Mesothelial cell of epicardium (in vitro differentiated cells): ENCODE measurements around the gene NUMB. TPM values are rescaled to one million over a fixed set of nuclear protein-coding genes. Genes with fewer than 3 reads are reported as not detected.

ENCODE experiments used
- DNase-seq, 2 experiments: peaks; one replicate each; pipeline ENCODE4 v3.0.0; 2021; ENCODE audit warnings: low spot score in 2 of 2; ENCODE audit not compliant: unreplicated experiment in 2 of 2
- H3K27ac Mint-ChIP-seq: 2 replicates; pipeline ENCODE4 v1.8.0; 2021; ENCODE audit warnings: mixed read lengths
- H3K27me3 Mint-ChIP-seq: 2 replicates; pipeline ENCODE4 v1.8.0; 2021; ENCODE audit warnings: low read depth, mixed read lengths
- H3K36me3 Mint-ChIP-seq: 2 replicates; pipeline ENCODE4 v1.8.0; 2021; ENCODE audit warnings: mixed read lengths
- H3K4me1 Mint-ChIP-seq: 2 replicates; pipeline ENCODE4 v1.8.0; 2021; ENCODE audit warnings: mixed read lengths
- H3K4me3 Mint-ChIP-seq: 2 replicates; pipeline ENCODE4 v1.8.0; 2021; ENCODE audit warnings: mild to moderate bottlenecking, moderate library complexity, mixed read lengths
- H3K9me3 Mint-ChIP-seq: 2 replicates; pipeline ENCODE4 v1.8.0; 2021; ENCODE audit warnings: mixed read lengths
- total RNA-seq: library from RNA; stranded (reverse); gene quantifications from 3 replicates; pipeline ENCODE4 v1.2.1, GENCODE V29; 2021
- TF ChIP-seq, protein P1 (sequence below): fragments of 200-600 bp; sonication (generic); IDR thresholded peaks from one replicate; pipeline ENCODE4 v1.5.0; 2021; ENCODE audit warnings: antibody characterized with exemption; ENCODE audit not compliant: unreplicated experiment

Gene NUMB
- total RNA-seq, 1 donor from 2014 or later, result 88.0 TPM

- Mint-ChIP-seq H3K27me3 (no peaks in the 10 kb centered on the region), H3K27ac (no peak overlapping the region), H3K4me1 (peaks cover 21% of the 10 kb centered on the region), H3K36me3 (peaks cover 14% of the 10 kb centered on the region), H3K4me3 (peak overlapping the region; percentile 73), H3K9me3 (no peaks in the 10 kb centered on the region)
- DNase-seq, result no peak
- TF ChIP-seq, protein P1, sequence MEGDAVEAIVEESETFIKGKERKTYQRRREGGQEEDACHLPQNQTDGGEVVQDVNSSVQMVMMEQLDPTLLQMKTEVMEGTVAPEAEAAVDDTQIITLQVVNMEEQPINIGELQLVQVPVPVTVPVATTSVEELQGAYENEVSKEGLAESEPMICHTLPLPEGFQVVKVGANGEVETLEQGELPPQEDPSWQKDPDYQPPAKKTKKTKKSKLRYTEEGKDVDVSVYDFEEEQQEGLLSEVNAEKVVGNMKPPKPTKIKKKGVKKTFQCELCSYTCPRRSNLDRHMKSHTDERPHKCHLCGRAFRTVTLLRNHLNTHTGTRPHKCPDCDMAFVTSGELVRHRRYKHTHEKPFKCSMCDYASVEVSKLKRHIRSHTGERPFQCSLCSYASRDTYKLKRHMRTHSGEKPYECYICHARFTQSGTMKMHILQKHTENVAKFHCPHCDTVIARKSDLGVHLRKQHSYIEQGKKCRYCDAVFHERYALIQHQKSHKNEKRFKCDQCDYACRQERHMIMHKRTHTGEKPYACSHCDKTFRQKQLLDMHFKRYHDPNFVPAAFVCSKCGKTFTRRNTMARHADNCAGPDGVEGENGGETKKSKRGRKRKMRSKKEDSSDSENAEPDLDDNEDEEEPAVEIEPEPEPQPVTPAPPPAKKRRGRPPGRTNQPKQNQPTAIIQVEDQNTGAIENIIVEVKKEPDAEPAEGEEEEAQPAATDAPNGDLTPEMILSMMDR, result no peak
Measured at GRCh38 chr14:73492670-73493069, 34.3 kb upstream of the NUMB start.

DNA sequence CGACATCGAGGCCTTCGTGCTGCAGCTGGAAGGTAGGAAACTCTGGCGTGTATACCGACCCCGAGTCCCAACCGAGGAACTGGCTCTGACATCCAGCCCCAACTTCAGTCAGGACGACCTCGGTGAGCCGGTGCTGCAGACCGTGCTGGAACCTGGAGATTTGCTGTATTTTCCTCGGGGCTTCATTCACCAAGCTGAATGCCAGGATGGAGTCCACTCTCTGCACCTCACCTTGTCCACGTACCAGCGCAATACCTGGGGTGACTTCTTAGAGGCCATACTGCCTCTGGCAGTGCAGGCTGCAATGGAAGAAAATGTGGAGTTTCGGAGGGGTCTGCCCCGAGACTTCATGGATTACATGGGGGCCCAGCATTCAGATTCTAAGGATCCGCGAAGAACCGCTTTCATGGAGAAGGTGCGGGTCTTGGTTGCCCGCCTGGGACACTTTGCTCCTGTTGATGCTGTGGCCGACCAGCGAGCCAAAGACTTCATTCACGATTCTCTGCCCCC lies 33.8 kb upstream of the NUMB start:
- Mint-ChIP-seq H3K9me3 (no peaks in the 10 kb centered on the region), H3K36me3 (peaks cover 14% of the 10 kb centered on the region), H3K27ac (no peak overlapping the region), H3K4me1 (peaks cover 21% of the 10 kb centered on the region), H3K4me3 (peak overlapping the region; percentile 73), H3K27me3 (no peaks in the 10 kb centered on the region)
- peak in 1 of 2 experiments; percentile 39 for DNase-seq
- TF ChIP-seq, protein P1, result no peak

GRCh38 chr14:73491256-73492042 lies 33.1 kb upstream of the NUMB start:
- Mint-ChIP-seq H3K4me1 (peaks cover 21% of the 10 kb centered on the region), H3K36me3 (peaks cover 13% of the 10 kb centered on the region), H3K9me3 (no peaks in the 10 kb centered on the region), H3K27ac (no peak overlapping the region), H3K4me3 (peak overlapping the region; percentile 81), H3K27me3 (no peaks in the 10 kb centered on the region)
- TF ChIP-seq, protein P1, result no peak
- DNase-seq, result peak; percentile 35 to 67

GRCh38 chr14:73489481-73490175 lies 31.3 kb upstream of the NUMB start:
- Mint-ChIP-seq H3K36me3 (peaks cover 5% of the 10 kb centered on the region), H3K27me3 (no peaks in the 10 kb centered on the region)
- TF ChIP-seq, protein P1, result no peak

DNA sequence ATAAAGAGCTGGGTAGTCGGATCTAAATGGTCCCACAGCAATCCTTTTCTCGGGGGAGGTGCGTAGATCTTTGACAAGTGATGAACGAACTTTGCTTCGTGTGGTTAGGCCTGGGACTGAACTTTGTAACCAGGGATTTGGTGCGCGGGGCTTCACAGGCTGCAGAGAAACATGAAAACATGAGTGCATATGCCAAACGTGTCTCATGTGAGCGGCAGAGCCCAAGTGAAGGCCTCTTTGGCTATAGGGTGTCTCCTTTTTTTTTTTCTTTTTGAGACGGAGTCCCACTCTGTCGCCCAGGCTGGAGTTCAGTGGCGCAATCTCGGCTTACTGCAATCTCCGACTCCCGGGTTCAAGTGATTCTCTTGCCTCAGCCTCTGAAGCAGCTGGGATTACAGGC lies 20.3 kb upstream of the NUMB start:
- TF ChIP-seq, protein P1, result no peak
- no peaks in the 10 kb centered on the region for H3K36me3 Mint-ChIP-seq
- no peak for DNase-seq
- H3K4me3 Mint-ChIP-seq, result no peak overlapping the region
- H3K27ac Mint-ChIP-seq, result no peak overlapping the region
- H3K4me1 Mint-ChIP-seq, result peaks cover 6% of the 10 kb centered on the region
- H3K9me3 Mint-ChIP-seq, result no peaks in the 10 kb centered on the region
- H3K27me3 Mint-ChIP-seq, result no peaks in the 10 kb centered on the region

More at GRCh38 chr14:73489481-73490175, 31.3 kb upstream of the NUMB start:
- H3K27ac Mint-ChIP-seq, result peak overlapping the region; percentile 42
- no peak for DNase-seq
- no peaks in the 10 kb centered on the region for H3K9me3 Mint-ChIP-seq
- peaks cover 21% of the 10 kb centered on the region for H3K4me1 Mint-ChIP-seq
- H3K4me3 Mint-ChIP-seq, result peak overlapping the region; percentile 55
